ENCODE data around the gene TECPR1.

GRCh38 chr7:98230746-98231471 is 21.1 kb downstream of the TECPR1 start:
- TF ChIP-seq CTCF (IDR thresholded peaks at IDR 0.05) (no peak), POLR2AphosphoS5 (IDR thresholded peaks at IDR 0.05) (no peak)
